Measurements from ENCODE around the gene TEX264.
"Not testable (repeated sequence)": the region's sequence is repeated elsewhere in the genome, so short reads cannot be mapped to it uniquely, and the experiment has no call there.

Gene TEX264

DNA sequence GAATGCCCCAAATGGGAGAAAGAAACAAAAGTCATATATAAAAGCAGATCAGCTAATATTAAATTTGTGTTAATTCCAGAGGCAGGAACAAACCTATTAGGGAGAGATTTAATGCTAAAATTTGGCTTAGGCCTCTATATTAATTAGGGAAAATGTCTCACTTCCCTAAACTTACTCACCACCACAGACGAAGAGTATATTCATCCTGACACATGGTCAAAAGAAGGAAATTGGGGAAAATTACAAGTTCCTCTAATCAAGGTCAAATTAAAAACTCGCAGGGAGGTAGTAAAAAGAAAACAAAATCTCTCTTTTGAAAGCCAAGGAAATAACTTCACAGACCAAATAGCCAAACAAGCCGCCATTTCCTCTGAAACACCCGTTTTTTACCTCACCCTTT lies 68.1 kb downstream of the TEX264 start:
- DNase-seq (ENCODE audit: low read depth, low spot score): no peak
- H3K27ac ChIP-seq: no peak overlapping the region

DNA sequence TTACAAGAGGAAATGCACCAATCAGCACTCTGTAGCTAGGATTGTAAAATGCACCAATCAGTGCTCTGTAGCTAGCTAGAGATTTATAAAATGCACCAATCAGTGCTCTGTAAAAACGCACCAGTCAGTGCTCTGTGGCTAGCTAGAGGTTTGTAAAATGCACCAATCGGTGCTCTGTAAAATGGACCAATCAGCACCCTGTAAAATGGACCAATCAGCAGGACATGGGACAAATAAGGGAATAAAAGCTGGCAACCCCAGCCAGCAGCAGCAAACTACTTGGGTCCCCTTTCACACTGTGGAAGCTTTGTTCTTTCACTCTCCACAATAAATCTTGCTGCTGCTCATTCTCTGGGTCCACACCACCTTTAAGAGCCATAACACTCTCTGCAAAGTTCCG lies 71.3 kb downstream of the TEX264 start:
- H3K27ac ChIP-seq; DNase-seq (ENCODE audit: low read depth, low spot score): not testable (repeated sequence)

DNA sequence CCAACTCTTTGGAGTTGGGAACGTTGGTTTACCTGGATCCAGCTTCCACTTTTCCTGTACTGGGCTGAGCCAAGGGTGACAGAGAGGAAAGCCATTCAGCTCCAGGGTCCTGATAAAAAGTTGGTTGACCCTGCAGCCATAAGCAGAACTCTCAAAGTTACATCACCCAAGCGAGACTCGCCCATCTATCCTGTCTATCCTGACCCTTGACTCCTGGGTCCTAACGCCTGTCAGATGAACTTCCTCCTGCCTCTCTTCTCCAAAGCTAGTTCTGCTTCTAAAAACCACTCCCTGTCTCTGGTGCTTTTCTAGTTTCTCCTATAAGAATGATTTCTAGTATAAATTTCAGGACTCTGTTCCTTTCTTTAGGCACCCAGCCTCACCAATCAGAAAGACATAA lies 71.9 kb downstream of the TEX264 start:
- not testable (repeated sequence) for H3K27ac ChIP-seq; DNase-seq (ENCODE audit: low read depth, low spot score)

DNA sequence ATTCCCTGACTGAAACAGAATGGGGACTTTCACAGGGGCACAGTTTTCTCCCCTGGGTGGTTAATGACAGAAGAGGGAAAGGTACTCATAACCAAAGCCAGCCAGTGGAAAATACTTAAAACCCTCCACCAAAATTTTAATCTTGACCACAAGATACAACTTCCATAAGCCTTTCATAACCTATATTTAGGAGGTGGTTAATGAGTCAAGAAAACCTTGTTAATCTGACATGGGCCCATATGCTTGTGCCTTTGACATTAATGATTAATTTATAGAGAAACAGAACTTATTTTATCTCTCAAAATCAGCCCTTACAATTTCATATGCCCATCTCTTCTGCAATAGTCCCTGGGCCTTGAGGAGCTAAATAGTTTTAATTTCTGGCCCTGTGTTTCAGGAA lies 76.8 kb downstream of the TEX264 start:
- no peak for DNase-seq (ENCODE audit: low read depth, low spot score)
- H3K27ac ChIP-seq: no peak overlapping the region

DNA sequence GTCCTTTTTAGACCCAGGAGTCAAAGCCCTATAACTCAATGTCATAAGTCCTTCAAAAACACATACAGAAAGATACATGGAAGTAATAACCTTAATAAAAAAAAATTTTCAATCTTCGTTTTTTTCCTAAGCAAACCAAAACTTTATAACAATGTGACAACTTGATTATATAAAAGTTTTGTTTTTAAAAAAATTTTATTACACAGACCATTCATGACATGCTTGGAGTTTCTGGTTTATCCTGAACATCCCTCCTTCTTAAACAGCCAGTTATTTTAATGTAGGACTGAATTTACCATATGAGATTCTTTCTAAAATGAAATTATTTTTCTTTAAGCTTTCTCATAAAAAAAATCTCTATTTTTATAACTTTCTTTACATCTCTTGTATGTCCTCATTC lies 77.3 kb downstream of the TEX264 start:
- no peak overlapping the region for H3K27ac ChIP-seq
- no peak for DNase-seq (ENCODE audit: low read depth, low spot score)

DNA sequence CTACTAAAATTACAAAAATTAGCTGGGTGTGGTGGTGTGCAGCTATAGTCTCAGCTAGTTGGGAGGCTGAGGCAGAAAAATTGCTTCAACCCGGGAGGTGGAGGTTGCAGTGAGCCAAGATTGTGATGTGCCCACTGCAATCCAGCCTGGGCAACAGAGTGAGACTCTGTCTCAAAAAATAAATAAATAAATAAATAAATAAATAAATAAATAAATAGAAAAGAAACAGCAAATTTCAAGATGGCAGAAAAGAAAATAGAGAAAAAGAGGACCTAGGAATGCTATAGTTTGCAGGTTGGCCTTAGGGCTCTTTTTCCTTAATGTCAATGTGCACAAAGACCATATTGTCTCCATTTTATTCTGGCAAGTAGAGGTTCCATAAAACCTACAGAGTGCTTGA lies 79.8 kb downstream of the TEX264 start:
- H3K27ac ChIP-seq: no peak overlapping the region
- no peak for DNase-seq (ENCODE audit: low read depth, low spot score)

DNA sequence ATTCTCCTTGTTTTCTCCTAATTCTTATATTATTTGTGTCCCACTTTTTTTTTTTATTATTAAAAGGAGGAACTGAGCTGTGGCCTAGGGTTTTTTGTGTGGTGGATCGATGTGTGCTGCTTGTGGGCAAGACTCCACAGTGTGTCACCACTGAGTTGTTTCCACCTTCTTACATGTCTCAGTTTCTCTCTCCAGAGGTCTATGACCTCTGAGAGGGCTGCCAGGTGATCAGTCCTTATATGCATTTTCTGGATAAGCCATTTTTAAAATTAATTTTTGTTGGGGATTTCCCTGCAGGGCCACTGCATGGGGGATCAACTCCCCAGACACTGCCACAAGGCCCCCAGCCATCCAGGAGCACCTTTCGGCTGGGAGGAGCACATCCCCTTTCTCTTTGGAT lies 80.2 kb downstream of the TEX264 start:
- DNase-seq (ENCODE audit: low read depth, low spot score): no peak
- H3K27ac ChIP-seq: no peak overlapping the region

All from epithelial cell of prostate (primary cell).